Brain microvascular endothelial cell (primary cell): Measurements from ENCODE around the gene PTPRA.
"Not testable (repeated sequence)": the region's sequence is repeated elsewhere in the genome, so short reads cannot be mapped to it uniquely, and the experiment has no call there.

Experiments
- DNase-seq: peaks from one replicate; pipeline ENCODE4 v3.0.0-alpha.2; 2020
- H3K27ac ChIP-seq: fragments of 250-450 bp; sonication (Bioruptor Pico); 2 replicates; pipeline ENCODE4 v1.5.1; 2020; ENCODE audit warnings: mild to moderate bottlenecking, moderate library complexity
- H3K27me3 ChIP-seq: fragments of 250-450 bp; sonication (Bioruptor Pico); replicated peaks from 2 replicates; pipeline ENCODE4 v1.5.1; 2020; ENCODE audit warnings: mild to moderate bottlenecking
- H3K36me3 ChIP-seq: fragments of 250-450 bp; sonication (Bioruptor Pico); replicated peaks from 2 replicates; pipeline ENCODE4 v1.5.1; 2020; ENCODE audit warnings: mild to moderate bottlenecking
- H3K4me3 ChIP-seq: 2 replicates; pipeline ENCODE4 v1.5.1; 2011; ENCODE audit warnings: low read depth, mild to moderate bottlenecking, control low read depth, low read length, moderate library complexity
- CTCF ChIP-seq: IDR thresholded peaks from 2 replicates; pipeline ENCODE4 v1.5.1; 2011; ENCODE audit warnings: low read depth, mild to moderate bottlenecking, moderate library complexity, low read length, control low read depth, inconsistent platforms; ENCODE audit errors: missing control alignments
- in situ Hi-C: cut with HindIII; loops from 2 replicates; pipeline ENCODE4 v1.10.0; 2017; ENCODE audit warnings: low sequenced_read_pairs, low pct_ligation_motif_present

The PTPRA gene

GRCh38 chr20:2873010-2873746 lies at the start of gene PTPRA:
Gene PTPRA (plus strand): TSS chr20:2873481. CDS start chr20:2964278, 90,797 bp downstream.
- in situ Hi-C loops, result no loop called here
- no peaks in the 10 kb centered on the region for H3K36me3 ChIP-seq
- no peaks in the 10 kb centered on the region for H3K27me3 ChIP-seq
- H3K4me3 ChIP-seq, result peak within 1 kb of the TSS; percentile 87
- H3K27ac ChIP-seq, result peak within 1 kb of the TSS; percentile 38
- peak; percentile 5 for TF ChIP-seq CTCF
- peak; percentile 86 for DNase-seq

GRCh38 chr20:2825761-2826160 lies 47.5 kb upstream of the PTPRA start:
- Histone ChIP-seq H3K4me3 (no peak overlapping the region), H3K36me3 (no peaks in the 10 kb centered on the region), H3K27ac (no peak overlapping the region), H3K27me3 (peaks cover 7% of the 10 kb centered on the region)
- no peak for TF ChIP-seq CTCF
- in situ Hi-C loops, result no loop called here
- DNase-seq, result no peak

GRCh38 chr20:2826655-2827054 lies 46.6 kb upstream of the PTPRA start:
- no peak overlapping the region for H3K27ac ChIP-seq
- in situ Hi-C loops, result no loop called here
- H3K27me3 ChIP-seq, result peaks cover 3% of the 10 kb centered on the region
- no peak for DNase-seq
- no peak for TF ChIP-seq CTCF
- no peak overlapping the region for H3K4me3 ChIP-seq
- H3K36me3 ChIP-seq, result no peaks in the 10 kb centered on the region

- H3K27ac ChIP-seq, result no peak overlapping the region
- TF ChIP-seq CTCF, result no peak
- no peak overlapping the region for H3K4me3 ChIP-seq
- in situ Hi-C loops, result no loop called here
- H3K36me3 ChIP-seq, result no peaks in the 10 kb centered on the region
- no peak for DNase-seq
- peaks cover 3% of the 10 kb centered on the region for H3K27me3 ChIP-seq
Observed at GRCh38 chr20:2829376-2829775, 43.9 kb upstream of the PTPRA start.

GRCh38 chr20:2831206-2831605 lies 42.1 kb upstream of the PTPRA start:
- H3K27me3 ChIP-seq, H3K4me3 ChIP-seq, DNase-seq, H3K27ac ChIP-seq, in situ Hi-C loops, H3K36me3 ChIP-seq: not testable (repeated sequence)

GRCh38 chr20:2833761-2834160 lies 39.5 kb upstream of the PTPRA start:
- H3K36me3 ChIP-seq, result peaks cover 2% of the 10 kb centered on the region
- H3K4me3 ChIP-seq, result no peak overlapping the region
- DNase-seq, result no peak
- in situ Hi-C loops, result no loop called here
- H3K27ac ChIP-seq, result no peak overlapping the region
- no peak for TF ChIP-seq CTCF
- H3K27me3 ChIP-seq, result no peaks in the 10 kb centered on the region
